Measurements from ENCODE around the gene KL. TPM values are rescaled to one million over a fixed set of nuclear protein-coding genes. Genes with fewer than 3 reads are reported as not detected.

Gene KL
- total RNA-seq, result under 0.01 TPM in 2 replicates

DNA sequence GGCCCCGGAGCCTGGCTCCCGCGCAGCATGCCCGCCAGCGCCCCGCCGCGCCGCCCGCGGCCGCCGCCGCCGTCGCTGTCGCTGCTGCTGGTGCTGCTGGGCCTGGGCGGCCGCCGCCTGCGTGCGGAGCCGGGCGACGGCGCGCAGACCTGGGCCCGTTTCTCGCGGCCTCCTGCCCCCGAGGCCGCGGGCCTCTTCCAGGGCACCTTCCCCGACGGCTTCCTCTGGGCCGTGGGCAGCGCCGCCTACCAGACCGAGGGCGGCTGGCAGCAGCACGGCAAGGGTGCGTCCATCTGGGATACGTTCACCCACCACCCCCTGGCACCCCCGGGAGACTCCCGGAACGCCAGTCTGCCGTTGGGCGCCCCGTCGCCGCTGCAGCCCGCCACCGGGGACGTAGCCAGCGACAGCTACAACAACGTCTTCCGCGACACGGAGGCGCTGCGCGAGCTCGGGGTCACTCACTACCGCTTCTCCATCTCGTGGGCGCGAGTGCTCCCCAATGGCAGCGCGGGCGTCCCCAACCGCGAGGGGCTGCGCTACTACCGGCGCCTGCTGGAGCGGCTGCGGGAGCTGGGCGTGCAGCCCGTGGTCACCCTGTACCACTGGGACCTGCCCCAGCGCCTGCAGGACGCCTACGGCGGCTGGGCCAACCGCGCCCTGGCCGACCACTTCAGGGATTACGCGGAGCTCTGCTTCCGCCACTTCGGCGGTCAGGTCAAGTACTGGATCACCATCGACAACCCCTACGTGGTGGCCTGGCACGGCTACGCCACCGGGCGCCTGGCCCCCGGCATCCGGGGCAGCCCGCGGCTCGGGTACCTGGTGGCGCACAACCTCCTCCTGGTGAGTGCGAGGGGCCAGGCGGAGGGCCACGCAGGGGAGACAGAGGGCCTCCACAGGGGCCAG is at the start of gene KL:
TSS of gene KL (plus strand) at position 10 of the 909 bp plus-strand sequence. CDS start at position 28, 18 bp downstream.
- TF ChIP-seq, protein P1, sequence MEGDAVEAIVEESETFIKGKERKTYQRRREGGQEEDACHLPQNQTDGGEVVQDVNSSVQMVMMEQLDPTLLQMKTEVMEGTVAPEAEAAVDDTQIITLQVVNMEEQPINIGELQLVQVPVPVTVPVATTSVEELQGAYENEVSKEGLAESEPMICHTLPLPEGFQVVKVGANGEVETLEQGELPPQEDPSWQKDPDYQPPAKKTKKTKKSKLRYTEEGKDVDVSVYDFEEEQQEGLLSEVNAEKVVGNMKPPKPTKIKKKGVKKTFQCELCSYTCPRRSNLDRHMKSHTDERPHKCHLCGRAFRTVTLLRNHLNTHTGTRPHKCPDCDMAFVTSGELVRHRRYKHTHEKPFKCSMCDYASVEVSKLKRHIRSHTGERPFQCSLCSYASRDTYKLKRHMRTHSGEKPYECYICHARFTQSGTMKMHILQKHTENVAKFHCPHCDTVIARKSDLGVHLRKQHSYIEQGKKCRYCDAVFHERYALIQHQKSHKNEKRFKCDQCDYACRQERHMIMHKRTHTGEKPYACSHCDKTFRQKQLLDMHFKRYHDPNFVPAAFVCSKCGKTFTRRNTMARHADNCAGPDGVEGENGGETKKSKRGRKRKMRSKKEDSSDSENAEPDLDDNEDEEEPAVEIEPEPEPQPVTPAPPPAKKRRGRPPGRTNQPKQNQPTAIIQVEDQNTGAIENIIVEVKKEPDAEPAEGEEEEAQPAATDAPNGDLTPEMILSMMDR (IDR thresholded peaks at IDR 0.05; ENCODE audit: insufficient read depth, low read depth, low read length), result peak; percentile 2
- peak within 1 kb of the TSS; percentile 40 for H3K4me3 ChIP-seq (ENCODE audit: low read depth, low read length)

GRCh38 chr13:32967584-32968182 is 48.5 kb upstream of the KL start:
- H3K4me3 ChIP-seq (ENCODE audit: low read depth, low read length), result no peak overlapping the region
- DNase-seq (ENCODE audit: low read depth), result no peak
- TF ChIP-seq, protein P1 (IDR thresholded peaks at IDR 0.05; ENCODE audit: insufficient read depth, low read depth, low read length), result no peak

More for the DNA sequence above, at the start of gene KL:
- no peak for DNase-seq (ENCODE audit: low read depth)

DNA sequence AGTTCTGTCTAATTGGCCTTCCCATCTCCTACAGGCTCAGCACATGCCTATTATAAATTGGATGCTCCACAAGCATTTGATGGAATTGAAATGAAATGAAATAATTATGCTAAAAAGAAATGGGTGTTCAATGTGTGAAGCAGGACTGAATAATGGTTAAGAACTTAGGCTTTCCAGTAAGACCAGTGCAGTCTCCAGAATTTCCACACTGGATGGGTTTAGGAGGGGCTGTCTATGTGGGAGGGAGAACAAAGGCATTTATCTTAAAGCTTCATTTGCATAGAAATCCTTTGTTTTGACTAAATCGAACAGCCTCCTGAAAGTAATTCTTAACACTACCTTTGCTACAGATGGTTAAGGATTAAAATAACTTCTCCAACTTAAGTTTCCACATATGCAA is 47.9 kb upstream of the KL start:
- no peak overlapping the region for H3K4me3 ChIP-seq (ENCODE audit: low read depth, low read length)
- DNase-seq (ENCODE audit: low read depth), result no peak
- TF ChIP-seq, protein P1 (IDR thresholded peaks at IDR 0.05; ENCODE audit: insufficient read depth, low read depth, low read length), result no peak

GRCh38 chr13:32968793-32969192 is 47.4 kb upstream of the KL start:
- DNase-seq (ENCODE audit: low read depth), result no peak
- TF ChIP-seq, protein P1 (IDR thresholded peaks at IDR 0.05; ENCODE audit: insufficient read depth, low read depth, low read length), result no peak
- H3K4me3 ChIP-seq (ENCODE audit: low read depth, low read length), result no peak overlapping the region

DNA sequence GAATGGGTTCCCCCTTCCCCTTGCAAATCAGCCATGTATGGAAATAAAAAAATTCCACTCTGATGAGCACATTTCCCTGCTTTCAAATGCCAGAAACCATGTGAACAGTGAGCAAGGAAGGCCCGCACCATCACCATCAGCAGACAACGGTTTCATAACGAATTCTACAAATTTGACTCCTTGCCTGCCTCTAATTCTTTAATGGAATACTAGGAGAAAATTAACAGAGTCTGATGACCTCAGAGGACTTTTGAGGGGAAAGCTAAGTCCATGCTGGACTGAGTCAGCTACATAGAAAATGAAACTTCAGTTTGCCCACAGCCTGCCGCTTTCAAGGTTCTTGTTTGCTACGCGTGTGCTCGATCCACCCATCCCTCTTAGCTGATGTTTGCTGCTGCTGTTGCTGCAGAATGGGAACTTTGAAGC is 46.7 kb upstream of the KL start:
- DNase-seq (ENCODE audit: low read depth), result peak; percentile 61
- TF ChIP-seq, protein P1 (IDR thresholded peaks at IDR 0.05; ENCODE audit: insufficient read depth, low read depth, low read length), result no peak
- H3K4me3 ChIP-seq (ENCODE audit: low read depth, low read length), result peak overlapping the region; percentile 38

DNA sequence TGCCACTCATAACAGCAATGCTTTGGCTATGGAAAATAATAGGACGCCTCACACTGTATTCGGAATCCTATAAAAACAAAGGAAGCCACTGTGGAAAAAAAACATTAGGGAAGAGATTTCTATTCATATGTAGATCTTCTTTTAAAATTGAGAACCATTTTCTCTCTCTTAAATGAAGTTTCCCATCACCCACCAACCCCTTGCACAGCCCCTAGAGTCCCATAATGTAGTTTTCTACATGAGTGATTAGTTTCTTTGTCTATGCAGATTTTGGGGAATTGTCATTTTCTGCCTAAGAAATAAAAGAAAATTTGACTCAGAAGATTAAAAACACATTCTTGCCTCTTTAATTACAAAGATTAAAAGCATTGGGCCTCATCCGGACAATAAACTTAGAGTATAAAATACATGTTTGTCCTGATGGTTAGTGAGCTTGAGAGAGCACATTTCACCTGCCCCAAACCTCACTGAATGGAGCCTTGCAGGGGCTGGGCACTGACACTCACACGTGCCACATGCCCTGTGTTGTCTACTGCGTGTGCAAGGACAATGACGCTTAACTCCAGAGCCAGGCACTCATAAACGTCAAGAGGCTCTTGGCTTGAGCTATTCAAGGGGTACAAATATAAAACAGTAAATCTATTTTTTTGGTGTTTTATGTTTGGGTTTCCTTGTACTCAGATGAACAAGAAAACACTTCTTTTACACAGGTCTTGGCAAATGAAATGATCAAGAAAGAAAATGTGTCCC is 40.0 kb upstream of the KL start:
- no peak overlapping the region for H3K4me3 ChIP-seq (ENCODE audit: low read depth, low read length)
- TF ChIP-seq, protein P1 (IDR thresholded peaks at IDR 0.05; ENCODE audit: insufficient read depth, low read depth, low read length), result no peak
- no peak for DNase-seq (ENCODE audit: low read depth)

Data from fibroblast of villous mesenchyme (primary cell).